Skin of body (tissue), 2 donors: ENCODE data around the gene DTNBP1. TPM values are rescaled to one million over a fixed set of nuclear protein-coding genes. Genes with fewer than 3 reads are reported as not detected.

ENCODE experiments used
- DNase-seq: peaks from one replicate; lab custom pipeline; 2025; lab: John Stamatoyannopoulos, UW
- total RNA-seq: library from RNA; depleted of rRNA; stranded (reverse); fragments of >200 nt; gene quantifications from one replicate; pipeline ENCODE4 v1.2.3, GENCODE V29; 2014

The DTNBP1 gene
- total RNA-seq, 1 donor from 2014 or later, result 9.1 TPM

- no peak for DNase-seq
These were observed 160.1 kb downstream of the DTNBP1 start for GRCh38 chr6:15502446-15503345.

- DNase-seq, result no peak
These were observed 160.9 kb downstream of the DTNBP1 start for GRCh38 chr6:15501826-15502445.

- no peak for DNase-seq
These were observed 161.7 kb downstream of the DTNBP1 start for GRCh38 chr6:15500901-15501825.

GRCh38 chr6:15500078-15500740, 162.6 kb downstream of the DTNBP1 start:
- no peak for DNase-seq

GRCh38 chr6:15499591-15499990, 163.2 kb downstream of the DTNBP1 start:
- no peak for DNase-seq

GRCh38 chr6:15499125-15499524, 163.7 kb downstream of the DTNBP1 start:
- DNase-seq, result no peak

- DNase-seq, result no peak
These were observed 164.2 kb downstream of the DTNBP1 start for GRCh38 chr6:15498640-15499039.

- DNase-seq, result no peak
These were observed 166.3 kb downstream of the DTNBP1 start for GRCh38 chr6:15496345-15497131.

GRCh38 chr6:15495375-15495901, 167.4 kb downstream of the DTNBP1 start:
- DNase-seq, result no peak

GRCh38 chr6:15493437-15494168, 169.2 kb downstream of the DTNBP1 start:
- DNase-seq, result no peak

- no peak for DNase-seq
These were observed 170.9 kb downstream of the DTNBP1 start for GRCh38 chr6:15491986-15492269.

GRCh38 chr6:15491255-15491985, 171.4 kb downstream of the DTNBP1 start:
- DNase-seq, result peak; percentile 87

- DNase-seq, result no peak
These were observed 172.4 kb downstream of the DTNBP1 start for GRCh38 chr6:15490242-15491100.

- DNase-seq, result no peak
These were observed 173.4 kb downstream of the DTNBP1 start for GRCh38 chr6:15489261-15489962.

GRCh38 chr6:15487262-15487661, 175.6 kb downstream of the DTNBP1 start:
- no peak for DNase-seq

- no peak for DNase-seq
These were observed 176.9 kb downstream of the DTNBP1 start for GRCh38 chr6:15485936-15486335.

GRCh38 chr6:15484821-15485220, 178.0 kb downstream of the DTNBP1 start:
- no peak for DNase-seq
